GM19023 (cell line): ENCODE data around the gene KCNAB1.
"Not testable (repeated sequence)": the region's sequence is repeated elsewhere in the genome, so short reads cannot be mapped to it uniquely, and the experiment has no call there.

Experiments used
- ATAC-seq: cut with Tn5 transposase; IDR thresholded peaks from one replicate; pipeline ENCODE4 v1.9.1; 2021; ENCODE audit warnings: mild to moderate bottlenecking, moderate library complexity; ENCODE audit not compliant: unreplicated experiment

KCNAB1 gene

DNA sequence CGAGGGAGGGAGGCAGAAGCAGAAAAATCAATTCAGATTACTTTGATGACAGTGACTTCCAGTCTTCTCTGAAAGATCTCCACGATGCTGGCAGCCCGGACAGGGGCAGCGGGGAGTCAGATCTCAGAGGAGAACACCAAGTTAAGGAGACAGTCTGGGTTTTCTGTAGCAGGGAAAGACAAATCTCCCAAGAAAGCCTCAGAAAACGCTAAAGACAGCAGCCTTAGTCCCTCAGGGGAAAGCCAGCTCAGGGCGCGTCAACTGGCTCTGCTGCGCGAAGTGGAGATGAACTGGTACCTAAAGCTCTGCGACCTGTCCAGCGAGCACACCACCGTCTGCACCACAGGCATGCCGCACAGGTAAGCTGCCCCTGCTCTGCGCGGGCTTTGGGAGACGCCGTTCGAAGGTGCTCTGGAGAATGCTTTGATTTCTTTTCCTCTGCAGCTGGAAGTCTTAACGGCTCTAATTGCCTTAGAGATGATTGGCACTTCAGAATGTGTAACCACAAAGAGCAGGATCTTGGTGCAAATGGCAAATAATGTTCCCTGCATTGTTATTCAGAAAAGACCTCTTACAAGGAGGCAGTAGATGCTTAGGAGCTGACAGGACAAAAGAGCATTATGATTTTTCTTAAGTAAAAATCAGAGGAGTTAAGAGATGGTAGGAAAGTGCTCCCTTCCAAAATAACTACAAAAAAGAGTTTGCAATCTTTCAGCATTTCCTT, at the start of gene KCNAB1:
Gene KCNAB1, plus strand, starts transcription at position 51 of the 724 bp plus-strand sequence.
- ATAC-seq = no peak

DNA sequence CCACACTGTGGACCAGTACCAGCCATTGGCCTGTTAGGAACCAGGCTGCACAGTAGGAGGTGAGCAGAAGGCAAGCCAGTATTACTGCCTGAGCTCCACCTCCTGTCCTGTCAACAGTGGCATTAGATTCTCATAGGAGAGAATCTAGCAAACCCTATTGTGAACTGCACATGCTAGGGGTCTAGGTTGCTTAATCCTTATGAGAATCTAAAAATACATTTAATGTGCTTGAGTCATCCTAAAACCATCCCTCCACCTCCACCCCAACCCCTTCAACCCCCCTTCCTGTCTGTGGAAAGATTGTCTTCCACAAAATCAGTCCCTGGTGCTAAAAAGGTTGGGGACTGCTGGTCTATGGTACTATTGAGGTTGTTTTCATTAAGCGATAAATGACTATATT, 49.3 kb upstream of the KCNAB1 start:
- no peak for ATAC-seq

DNA sequence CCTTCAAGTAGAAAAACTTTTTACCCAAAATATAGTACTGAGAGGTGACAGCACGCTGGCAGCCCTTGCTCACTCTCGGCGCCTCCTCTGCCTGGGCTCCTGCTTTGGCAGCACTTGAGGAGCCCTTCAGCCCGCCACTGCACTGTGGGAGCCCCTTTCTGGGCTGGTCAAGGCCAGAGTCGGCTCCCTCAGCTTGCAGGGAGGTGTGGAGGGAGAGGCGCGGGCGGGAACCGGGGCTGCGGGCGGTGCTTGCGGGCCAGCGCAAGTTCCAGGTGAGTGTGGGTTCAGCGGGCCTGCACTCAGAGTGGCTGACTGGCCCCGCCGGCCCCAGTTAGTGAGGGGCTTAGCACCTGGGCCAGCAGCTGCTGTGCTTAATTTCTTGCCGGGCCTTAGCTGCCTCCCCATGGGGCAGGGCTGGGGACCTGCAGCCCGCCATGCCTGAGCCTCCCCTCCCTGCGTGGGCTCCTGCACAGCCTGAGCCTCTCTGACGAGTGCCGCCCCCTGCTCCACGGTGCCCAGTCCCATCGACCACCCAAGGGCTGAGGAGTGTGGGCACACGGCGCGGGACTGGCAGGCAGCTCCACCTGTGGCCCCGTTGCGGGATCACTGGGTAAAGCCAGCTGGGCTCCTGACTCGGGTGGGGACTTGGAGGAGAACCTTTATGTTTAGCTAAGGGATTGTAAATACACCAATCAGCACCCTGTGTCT, 47.3 kb upstream of the KCNAB1 start:
- not testable (repeated sequence) for ATAC-seq

DNA sequence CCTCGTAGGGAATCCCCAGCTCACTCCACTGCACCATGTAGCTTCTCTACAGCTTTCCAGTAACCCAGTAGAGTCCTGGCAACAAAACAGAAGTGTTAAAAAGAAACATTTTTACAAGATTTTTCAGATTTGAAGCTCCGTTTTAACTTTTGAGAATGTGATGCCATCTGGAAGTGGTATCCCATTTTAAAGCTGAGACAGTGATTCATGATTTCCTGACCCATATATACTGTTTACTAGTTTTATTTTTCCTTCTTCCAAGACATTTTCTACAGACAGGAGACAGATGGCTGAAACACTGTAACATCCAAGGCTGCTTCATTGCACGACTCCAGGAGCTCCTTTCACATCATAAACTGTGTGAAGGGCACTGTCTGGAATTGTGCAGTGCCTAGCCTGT, 30.3 kb upstream of the KCNAB1 start:
- ATAC-seq = no peak

DNA sequence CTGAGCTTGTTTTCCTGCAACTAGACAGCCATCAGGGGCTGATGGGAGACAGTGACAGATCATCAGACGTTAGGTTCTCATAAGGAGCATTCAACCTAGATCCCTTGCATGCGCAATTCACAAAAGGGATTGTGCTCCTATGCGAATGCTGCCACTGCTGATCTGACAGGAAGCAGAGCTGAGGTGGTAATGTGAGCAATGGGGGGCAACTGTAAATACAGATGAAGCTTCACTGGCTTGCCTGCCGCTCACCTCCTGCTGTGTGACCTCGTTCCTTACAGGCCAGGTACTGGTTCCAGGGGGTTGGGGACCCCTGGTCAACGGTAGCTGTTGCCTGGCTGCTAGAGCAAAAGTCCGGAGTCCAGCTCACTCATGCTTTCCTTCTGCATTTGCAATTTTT, 26.4 kb upstream of the KCNAB1 start:
- ATAC-seq = no peak

DNA sequence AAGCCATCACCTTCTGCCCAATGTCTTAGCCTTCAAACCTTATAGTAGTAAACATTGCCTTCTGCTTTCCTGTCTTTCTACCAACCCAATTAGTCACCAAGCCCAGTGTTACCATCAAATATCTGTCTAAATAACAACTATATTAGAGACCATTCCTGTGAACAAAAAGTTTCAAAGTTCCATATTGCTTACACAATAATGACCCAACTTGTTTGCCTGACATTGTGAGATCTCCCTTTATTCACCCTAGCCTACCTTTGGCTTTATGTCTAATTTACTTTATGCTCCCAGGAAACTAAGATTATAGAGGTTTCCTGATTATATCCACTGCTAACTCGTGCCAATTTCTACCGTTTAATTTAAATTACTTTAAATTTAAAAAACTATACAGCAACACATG, 26.0 kb upstream of the KCNAB1 start:
- ATAC-seq = no peak

DNA sequence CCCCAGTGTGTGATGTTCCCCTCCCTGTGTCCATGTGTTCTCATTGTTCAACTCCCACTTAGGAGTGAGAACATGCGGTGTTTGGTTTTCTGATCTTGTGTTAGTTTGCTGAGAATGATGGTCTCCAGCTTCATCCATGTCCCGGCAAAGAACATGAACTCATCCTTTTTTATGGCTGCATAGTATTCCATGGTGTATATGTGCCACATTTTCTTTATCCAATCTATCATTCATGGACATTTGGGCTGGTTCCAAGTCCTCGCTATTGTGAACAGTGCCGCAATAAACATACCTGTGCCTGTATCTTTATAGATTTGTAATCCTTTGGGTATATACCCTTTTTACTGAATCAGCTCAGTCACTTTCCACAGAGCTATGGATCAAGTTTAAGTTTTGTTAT, 24.7 kb upstream of the KCNAB1 start:
- not testable (repeated sequence) for ATAC-seq

DNA sequence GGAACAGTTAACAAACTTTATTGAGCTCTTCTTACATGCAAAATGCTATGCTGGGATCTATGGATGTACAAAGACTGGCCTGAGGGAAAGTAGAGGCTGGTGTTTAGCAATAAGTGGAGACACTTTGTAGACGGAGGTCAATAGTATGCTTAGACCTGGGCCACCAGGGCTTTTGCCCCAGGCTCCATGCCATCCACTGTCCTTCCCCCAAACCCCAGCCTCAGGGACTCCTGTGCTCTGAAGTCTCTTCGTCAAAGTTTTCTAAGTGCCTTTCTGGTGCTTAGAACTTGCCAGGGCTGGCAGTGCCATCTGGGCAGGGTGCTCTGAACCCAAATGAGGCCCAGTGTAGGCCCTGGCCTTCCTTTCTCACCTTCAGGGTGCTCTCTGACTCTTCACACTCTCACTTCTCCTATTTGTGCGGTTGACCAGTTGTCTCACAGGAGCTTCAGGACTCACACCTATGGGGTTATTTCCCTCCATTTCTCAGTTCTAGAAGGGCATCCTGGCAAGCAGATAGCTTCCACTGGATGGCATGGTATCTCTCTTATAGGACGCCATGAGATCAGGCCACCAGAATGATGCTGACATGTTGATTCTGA, 21.8 kb upstream of the KCNAB1 start:
- peak; percentile 70 for ATAC-seq

DNA sequence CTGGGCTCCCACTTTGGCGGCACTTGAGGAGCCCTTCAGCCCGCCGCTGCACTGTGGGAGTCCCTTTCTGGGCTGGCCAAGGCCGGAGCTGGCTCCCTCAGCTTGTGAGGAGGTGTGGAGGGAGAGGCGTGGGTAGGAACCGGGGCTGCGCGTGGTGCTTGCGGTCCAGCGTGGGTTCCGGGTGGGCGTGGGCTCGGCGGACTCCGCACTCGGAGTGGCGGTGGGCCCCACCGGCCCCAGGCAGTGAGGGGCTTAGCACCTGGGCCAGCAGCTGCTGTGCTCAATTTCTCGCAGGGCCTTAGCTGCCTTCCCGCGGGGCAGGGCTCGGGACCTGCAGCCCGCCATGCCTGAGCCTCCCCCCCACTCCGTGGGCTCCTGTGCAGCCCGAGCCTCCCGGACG, 21.0 kb upstream of the KCNAB1 start:
- ATAC-seq = not testable (repeated sequence)

DNA sequence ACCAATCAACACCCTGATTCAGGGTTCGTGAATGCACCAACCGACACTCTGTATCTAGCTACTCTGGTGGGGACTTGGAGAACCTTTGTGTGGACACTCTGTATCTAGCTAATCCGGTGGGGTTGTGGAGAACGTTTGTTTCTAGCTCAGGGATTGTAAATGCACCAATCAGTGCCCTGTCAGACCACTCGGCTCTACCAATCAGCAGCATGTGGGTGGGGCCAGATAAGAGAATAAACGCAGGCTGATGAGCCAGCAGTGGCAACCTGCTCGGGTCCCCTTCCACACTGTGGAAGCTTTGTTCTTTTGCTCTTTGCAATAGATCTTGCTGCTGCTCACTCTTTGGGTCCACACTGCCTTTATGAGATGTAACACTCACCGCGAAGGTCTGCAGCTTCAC, 20.4 kb upstream of the KCNAB1 start:
- ATAC-seq = not testable (repeated sequence)

DNA sequence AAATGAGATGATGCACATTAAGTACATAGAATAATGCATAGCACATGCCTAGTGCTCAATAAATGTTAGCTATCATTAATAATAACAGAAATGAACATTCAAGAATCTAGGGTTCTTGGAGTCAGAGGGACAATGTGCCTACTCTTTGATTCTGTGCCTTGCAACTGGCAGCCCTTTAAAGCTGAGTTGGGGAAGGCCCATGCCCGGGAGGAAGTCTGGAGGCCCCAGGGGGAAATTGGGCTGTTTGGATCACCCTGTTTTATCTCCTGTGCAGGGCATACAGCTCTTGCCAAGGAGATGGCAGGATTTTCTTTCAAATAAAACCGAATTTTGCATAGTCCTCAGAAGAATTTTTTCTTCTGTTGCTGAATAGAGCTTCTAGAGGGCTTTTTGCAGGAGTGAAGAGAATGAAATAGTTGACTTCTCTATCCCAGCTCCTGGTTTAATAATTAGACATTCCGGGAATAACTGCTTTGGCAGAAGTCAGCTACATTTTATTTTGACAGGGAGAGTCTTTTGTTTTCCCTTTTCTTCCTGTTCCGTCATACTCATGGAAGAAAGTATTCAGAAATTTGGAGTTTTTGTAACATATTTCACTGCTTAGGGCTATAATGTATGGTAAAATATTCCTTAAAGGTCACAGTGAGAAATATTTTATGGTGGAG, 18.0 kb upstream of the KCNAB1 start:
- ATAC-seq = no peak

DNA sequence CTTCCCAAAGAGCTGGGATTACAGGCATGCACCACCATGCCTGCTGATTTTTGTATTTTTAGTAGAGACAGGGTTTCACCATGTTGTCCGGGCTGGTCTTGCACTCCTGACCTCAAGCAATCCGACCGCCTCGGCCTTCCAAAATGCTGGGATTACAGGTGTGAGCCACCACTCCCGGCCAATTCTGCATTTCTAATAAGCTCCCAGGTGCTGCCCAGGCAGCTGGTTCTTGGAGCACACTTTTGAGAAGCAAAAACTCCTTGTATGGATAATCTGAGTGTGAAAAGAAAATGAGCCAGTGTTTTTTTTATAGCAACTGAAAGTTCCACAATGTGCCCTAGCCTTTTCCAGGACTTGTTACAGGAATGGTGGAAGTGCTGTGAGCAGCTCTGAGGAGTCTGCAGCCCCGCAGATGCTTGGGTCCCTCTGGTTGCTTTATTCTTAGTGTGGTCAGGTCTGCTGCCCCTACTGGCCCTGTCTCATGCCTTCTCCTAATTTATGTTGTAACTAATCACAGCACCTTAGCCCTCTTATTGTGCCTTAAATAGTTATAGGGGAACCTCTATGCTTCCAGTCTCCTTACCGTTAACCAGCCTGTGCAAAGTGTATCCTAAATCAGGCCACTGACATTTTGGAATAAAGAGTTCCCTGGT, 13.5 kb upstream of the KCNAB1 start:
- no peak for ATAC-seq

DNA sequence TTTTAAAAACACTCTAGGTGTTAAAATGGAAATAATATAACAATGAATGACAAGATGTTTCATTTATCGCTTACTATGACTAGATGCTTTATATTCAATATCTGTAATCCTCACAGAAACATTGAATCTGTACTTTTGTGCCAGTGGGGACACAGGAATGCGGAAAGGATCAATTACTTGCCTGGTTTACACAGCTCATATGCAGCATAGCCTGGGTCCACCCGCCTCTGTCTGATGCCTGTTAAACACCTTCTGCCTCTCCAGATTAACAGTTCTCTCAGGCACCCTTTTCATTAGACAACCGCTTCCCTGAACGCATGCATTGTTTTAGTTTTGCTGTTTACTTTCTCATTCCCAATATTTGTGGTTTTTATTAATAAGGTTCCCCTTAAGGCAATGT, 12.9 kb upstream of the KCNAB1 start:
- ATAC-seq = no peak

DNA sequence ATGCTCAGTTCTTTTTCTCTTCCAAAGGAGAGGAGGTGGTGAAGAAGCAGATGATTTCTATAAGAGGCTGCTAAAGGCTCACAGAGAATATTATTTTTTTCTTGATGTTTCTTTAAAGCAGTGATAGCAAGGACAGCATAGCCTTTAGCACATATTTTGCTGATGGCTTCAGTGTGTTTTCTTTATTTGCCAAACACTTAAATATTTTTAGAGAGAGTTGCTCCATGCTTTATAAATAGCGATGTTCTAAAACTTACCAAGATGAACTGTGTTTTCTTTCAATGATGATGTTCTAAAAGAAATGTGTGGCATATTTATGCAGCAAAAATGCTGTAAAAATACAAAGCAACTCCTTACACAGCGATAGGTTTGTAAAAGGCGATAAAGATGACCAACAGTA, 11.8 kb upstream of the KCNAB1 start:
- no peak for ATAC-seq

DNA sequence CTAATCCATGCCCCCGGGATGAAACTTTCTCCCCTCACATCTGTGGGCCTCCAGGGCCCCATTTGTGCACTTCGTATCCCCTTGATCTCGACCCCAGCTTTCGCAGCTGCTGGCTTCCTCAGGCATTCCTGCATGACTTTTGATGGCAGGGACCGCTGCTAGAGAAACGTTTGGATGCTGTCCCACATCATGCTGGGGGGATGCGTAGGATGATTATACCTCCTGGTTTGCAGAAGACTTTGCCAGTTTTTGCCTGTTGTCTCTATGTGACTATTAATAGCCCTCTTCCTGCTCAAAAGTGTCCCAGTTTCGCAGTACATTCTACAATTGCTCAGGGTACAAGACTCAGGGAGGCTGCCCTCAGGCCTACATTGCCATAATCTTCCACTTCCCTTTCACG, 10.4 kb upstream of the KCNAB1 start:
- no peak for ATAC-seq

DNA sequence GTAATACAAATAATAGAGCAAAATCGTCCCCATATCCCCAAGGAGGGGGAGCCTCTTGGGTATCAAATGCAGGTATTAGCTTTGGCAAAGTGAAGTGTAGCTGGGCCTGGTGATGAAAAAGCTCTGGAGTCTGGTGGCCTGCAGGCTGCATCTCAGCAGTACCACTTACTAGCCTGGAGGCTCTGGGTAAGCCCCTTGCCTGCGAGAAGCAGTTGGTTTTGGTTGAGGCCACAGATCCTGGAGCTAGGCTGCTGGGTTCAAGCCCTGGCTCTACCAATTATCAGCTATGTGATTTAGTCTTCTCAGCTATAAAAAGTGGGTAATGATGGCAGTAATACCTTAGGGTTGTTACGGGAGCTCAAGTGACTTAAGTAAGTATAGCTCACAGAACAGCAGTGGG, 6.1 kb downstream of the KCNAB1 start:
- no peak for ATAC-seq

DNA sequence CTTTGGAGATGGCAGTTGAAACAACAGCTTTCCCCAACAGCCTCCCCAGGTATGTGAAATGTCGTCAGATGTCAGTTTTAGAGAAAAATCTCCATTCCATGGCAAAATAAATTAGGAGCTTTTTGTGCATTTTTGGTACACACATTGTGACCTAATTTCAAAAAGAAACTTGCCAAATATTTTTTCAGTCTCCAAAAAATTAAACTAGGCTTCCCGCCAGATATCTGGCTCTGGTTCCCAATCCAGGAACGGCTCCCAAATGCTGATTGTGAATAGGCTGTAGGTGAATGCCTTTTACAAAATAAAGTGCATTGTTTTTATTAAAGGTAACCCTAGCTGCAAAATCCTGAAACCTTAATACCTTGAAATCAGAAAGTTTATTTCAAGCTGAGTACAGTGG, 10.9 kb downstream of the KCNAB1 start:
- no peak for ATAC-seq

DNA sequence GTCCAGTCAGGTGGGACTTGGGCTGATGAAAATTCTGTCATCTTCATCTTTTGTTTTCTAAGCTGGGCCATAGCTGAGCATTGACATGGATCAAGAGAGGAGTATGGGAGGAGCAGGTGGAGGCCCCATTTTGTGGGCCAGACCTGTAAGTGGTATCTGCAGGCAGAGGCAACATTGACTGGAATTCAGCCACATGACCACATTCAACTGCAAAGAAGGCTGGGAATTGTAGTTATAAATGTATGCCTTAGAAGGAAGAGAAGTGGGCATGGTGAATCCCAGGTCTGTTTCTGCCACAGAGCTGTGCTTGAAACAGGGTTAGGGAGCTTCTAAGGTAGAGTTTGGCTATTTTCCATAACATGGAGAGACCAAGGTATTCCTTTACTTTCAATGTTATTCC, 11.4 kb downstream of the KCNAB1 start:
- no peak for ATAC-seq

DNA sequence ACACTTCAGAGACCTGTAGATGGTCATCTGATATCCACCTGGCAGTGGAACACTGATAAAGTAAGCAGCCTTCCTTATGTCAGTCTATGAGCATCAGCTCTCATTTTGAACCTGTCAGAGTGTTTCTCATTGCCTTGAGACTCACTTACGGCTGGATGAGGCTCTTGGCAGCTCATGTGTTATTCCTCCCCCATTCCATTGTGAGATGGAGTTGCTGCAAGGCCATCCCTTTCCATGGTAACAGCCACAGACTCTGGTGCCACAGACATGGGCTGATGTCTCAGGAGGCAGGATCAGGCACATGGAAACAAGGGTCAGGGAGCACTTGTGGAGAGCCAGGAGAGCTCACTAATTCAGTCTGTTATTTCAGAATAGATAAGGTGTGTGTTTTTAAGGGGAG, 11.9 kb downstream of the KCNAB1 start:
- no peak for ATAC-seq

DNA sequence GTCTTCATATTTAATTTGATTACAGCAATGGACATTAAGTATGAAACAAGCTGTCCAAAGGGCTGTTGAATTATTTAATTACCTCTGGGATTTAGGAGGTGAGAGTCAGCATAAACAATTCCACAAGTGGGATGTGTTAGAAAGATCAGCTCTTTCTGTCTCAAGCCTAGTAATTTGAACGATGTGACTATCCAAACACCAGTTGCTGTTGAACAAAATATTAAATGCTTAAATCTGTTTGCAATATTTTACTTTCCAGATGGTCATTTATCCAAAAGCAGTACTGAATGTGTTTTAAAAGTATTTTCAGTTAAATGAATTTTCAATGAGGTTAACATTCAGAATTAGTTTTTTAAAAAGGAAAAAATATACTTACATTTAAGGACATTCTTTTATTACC, 12.7 kb downstream of the KCNAB1 start:
- ATAC-seq = no peak

DNA sequence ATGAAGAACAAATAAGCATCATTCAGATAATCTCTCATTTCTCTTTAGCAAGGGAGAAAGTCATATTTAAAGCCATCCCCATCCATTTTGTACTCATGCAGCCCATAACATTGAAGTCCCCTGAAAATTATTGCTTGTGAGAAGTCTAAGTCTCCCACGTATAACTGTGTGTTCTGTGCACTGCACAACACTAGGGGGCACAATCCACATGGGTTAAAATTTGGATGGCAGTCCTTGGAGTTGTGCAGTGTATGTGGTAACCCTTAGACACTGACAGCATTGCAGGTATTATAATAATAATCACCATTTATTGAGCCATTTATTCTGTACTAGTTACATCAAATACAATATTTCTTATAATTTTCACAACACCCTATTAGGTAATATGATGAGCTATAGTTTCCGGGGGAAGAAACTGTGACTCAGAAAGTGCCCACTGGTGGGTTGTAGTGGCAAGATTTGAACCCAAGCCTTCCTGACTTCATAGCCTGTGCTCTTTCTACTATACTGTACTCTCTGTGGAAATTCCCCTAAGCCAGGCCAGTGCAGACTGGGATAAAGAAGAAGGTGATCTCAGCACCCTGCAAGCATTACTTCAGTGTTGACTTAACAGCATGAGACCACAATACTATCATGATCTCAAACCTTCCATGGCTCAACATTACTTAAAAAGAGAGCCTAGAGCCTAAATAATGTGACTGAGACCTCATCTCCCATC, 15.7 kb downstream of the KCNAB1 start:
- ATAC-seq = no peak
